ENCODE results near the gene PCYT2. TPM values are rescaled to one million over a fixed set of nuclear protein-coding genes. Genes with fewer than 3 reads are reported as not detected.

PCYT2 gene
- total and polyA plus RNA-seq, 2 donors (not counting 3 experiments of a cell fraction or from before 2014, with no cell fraction given): 52.0 to 57.1 TPM

- no TSS peak for BruUV-seq (replicated peaks)
- H3K36me3 ChIP-seq (ENCODE audit: control insufficient read depth in 2 of 2, extremely low read depth in 1 of 2, insufficient read depth in 2 of 2, low read length in 2 of 2): peaks cover 3 to 4% of the 10 kb centered on the region in 2 experiments
- DNase-seq (ENCODE audit: low read depth, low spot score): no peak
- no peak overlapping the region for H3K4me2 ChIP-seq (ENCODE audit: insufficient read depth, low read length)
- intact Hi-C loops (cut with micrococcal nuclease): no loop called here
- H2AFZ ChIP-seq (ENCODE audit: low read depth, low read length): no peak overlapping the region
- POLR2A ChIA-PET: no interaction called here
- no peak overlapping the region for H3K27ac ChIP-seq (ENCODE audit: insufficient read depth, low read depth, low read length)
- CTCF ChIA-PET: no interaction called here
- no peak overlapping the region for H3K4me3 ChIP-seq (replicated peaks in 1 of 3; ENCODE audit: insufficient read depth in 1 of 3, low read depth in 1 of 3, low read length in 3 of 3)
- H3K4me1 ChIP-seq (ENCODE audit: control insufficient read depth, extremely low read depth, insufficient read depth, low read length): no peaks in the 10 kb centered on the region
- no peaks in the 10 kb centered on the region for H3K79me2 ChIP-seq (ENCODE audit: control insufficient read depth, insufficient read depth, low read length)
- H3K9me1 ChIP-seq (replicated peaks; ENCODE audit: control insufficient read depth, extremely low read depth, insufficient read depth, low read length): no peaks in the 10 kb centered on the region
- dilution Hi-C loops (cut with MboI; ENCODE audit: extremely low pct_ligation_motif_present, low sequenced_read_pairs): no loop called here
- no peaks in the 10 kb centered on the region for H3K27me3 ChIP-seq (ENCODE audit: control insufficient read depth in 2 of 2, insufficient read depth in 2 of 2, low read length in 2 of 2)
- no peak overlapping the region for H3K9ac ChIP-seq (replicated peaks; ENCODE audit: extremely low read depth, insufficient read depth, low read length)
- no peaks in the 10 kb centered on the region for H4K20me1 ChIP-seq (replicated peaks; ENCODE audit: control insufficient read depth, extremely low read depth, insufficient read depth, low read length)
- no peaks in the 10 kb centered on the region for H3K9me3 ChIP-seq (replicated peaks; ENCODE audit: control insufficient read depth, insufficient read depth, low read length)
- TF ChIP-seq FOS (IDR thresholded peaks at IDR 0.05; ENCODE audit: borderline replicate concordance, insufficient read depth, low read length) (no peak), POLR2AphosphoS5 (IDR thresholded peaks at IDR 0.05; ENCODE audit: insufficient read depth, low read depth, low read length) (no peak), EZH2 (IDR thresholded peaks at IDR 0.05; ENCODE audit: borderline replicate concordance, low read depth, low read length, severe bottlenecking) (no peak), POLR2A (IDR thresholded peaks at IDR 0.05; ENCODE audit: low read depth, low read length) (no peak), JUN (IDR thresholded peaks at IDR 0.05; ENCODE audit: borderline replicate concordance, insufficient read depth, insufficient read length, low read depth) (no peak), MYC (IDR thresholded peaks at IDR 0.05; ENCODE audit: low read depth, low read length) (no peak), GATA2 (IDR thresholded peaks at IDR 0.05; ENCODE audit: insufficient read depth, insufficient read length, low read depth, low read length) (no peak), MAX (IDR thresholded peaks at IDR 0.05; ENCODE audit: insufficient read depth, insufficient read length) (no peak)
- no peak for FAIRE-seq
These were observed 32.1 kb downstream of the PCYT2 start for GRCh38 chr17:81879121-81879520.

- no peaks in the 10 kb centered on the region for H3K9me3 ChIP-seq (replicated peaks; ENCODE audit: control insufficient read depth, insufficient read depth, low read length)
- H4K20me1 ChIP-seq (replicated peaks; ENCODE audit: control insufficient read depth, extremely low read depth, insufficient read depth, low read length): no peaks in the 10 kb centered on the region
- H3K27ac ChIP-seq (ENCODE audit: insufficient read depth, low read depth, low read length): no peak overlapping the region
- intact Hi-C loops (cut with micrococcal nuclease) (no loop called here), dilution Hi-C loops (cut with MboI; ENCODE audit: extremely low pct_ligation_motif_present, low sequenced_read_pairs) (no loop called here)
- H3K4me1 ChIP-seq (ENCODE audit: control insufficient read depth, extremely low read depth, insufficient read depth, low read length): no peaks in the 10 kb centered on the region
- ChIA-PET POLR2A (no interaction called here), CTCF (no interaction called here)
- H3K4me3 ChIP-seq (replicated peaks in 1 of 3; ENCODE audit: insufficient read depth in 1 of 3, low read depth in 1 of 3, low read length in 3 of 3): no peak overlapping the region
- no TSS peak for BruUV-seq (replicated peaks)
- no peaks in the 10 kb centered on the region for H3K79me2 ChIP-seq (ENCODE audit: control insufficient read depth, insufficient read depth, low read length)
- no peak overlapping the region for H2AFZ ChIP-seq (ENCODE audit: low read depth, low read length)
- DNase-seq (ENCODE audit: low read depth, low spot score) (no peak), FAIRE-seq (no peak)
- H3K4me2 ChIP-seq (ENCODE audit: insufficient read depth, low read length): no peak overlapping the region
- no peaks in the 10 kb centered on the region for H3K9me1 ChIP-seq (replicated peaks; ENCODE audit: control insufficient read depth, extremely low read depth, insufficient read depth, low read length)
- H3K9ac ChIP-seq (replicated peaks; ENCODE audit: extremely low read depth, insufficient read depth, low read length): no peak overlapping the region
- H3K36me3 ChIP-seq (ENCODE audit: control insufficient read depth in 2 of 2, extremely low read depth in 1 of 2, insufficient read depth in 2 of 2, low read length in 2 of 2): peaks cover 3 to 4% of the 10 kb centered on the region in 2 experiments
- TF ChIP-seq EZH2 (IDR thresholded peaks at IDR 0.05; ENCODE audit: borderline replicate concordance, low read depth, low read length, severe bottlenecking) (no peak), MAX (IDR thresholded peaks at IDR 0.05; ENCODE audit: insufficient read depth, insufficient read length) (no peak), MYC (IDR thresholded peaks at IDR 0.05; ENCODE audit: low read depth, low read length) (no peak), POLR2A (IDR thresholded peaks at IDR 0.05; ENCODE audit: low read depth, low read length) (no peak), FOS (IDR thresholded peaks at IDR 0.05; ENCODE audit: borderline replicate concordance, insufficient read depth, low read length) (no peak), JUN (IDR thresholded peaks at IDR 0.05; ENCODE audit: borderline replicate concordance, insufficient read depth, insufficient read length, low read depth) (no peak), GATA2 (IDR thresholded peaks at IDR 0.05; ENCODE audit: insufficient read depth, insufficient read length, low read depth, low read length) (no peak), CTCF (IDR thresholded peaks at IDR 0.05; ENCODE audit: extremely low read depth in 1 of 2, insufficient read depth in 1 of 2, low read depth in 1 of 2, low read length in 2 of 2) (no peak), POLR2AphosphoS5 (IDR thresholded peaks at IDR 0.05; ENCODE audit: insufficient read depth, low read depth, low read length) (no peak)
- no peaks in the 10 kb centered on the region for H3K27me3 ChIP-seq (ENCODE audit: control insufficient read depth in 2 of 2, insufficient read depth in 2 of 2, low read length in 2 of 2)
These were observed 32.9 kb downstream of the PCYT2 start for GRCh38 chr17:81878294-81878693.

Data from endothelial cell of umbilical vein (primary cell).